ENCODE results near the gene GPSM3.

The GPSM3 gene

GRCh38 chr6:32182555-32182981 is 9.9 kb downstream of the GPSM3 start:
- TF ChIP-seq CTCF (IDR thresholded peaks at IDR 0.05; ENCODE audit: insufficient read depth, low read length, poor library complexity, severe bottlenecking) = no peak
- no peak for DNase-seq (ENCODE audit: extremely low read depth, insufficient read length)
- peaks cover 33% of the 10 kb centered on the region for H3K36me3 ChIP-seq (ENCODE audit: control insufficient read depth, insufficient read depth, low read length)

GRCh38 chr6:32181915-32182529 is 10.4 kb downstream of the GPSM3 start:
- H3K27me3 ChIP-seq (replicated peaks; ENCODE audit: control insufficient read depth, insufficient read depth, low read length) = no peaks in the 10 kb centered on the region
- DNase-seq (ENCODE audit: extremely low read depth, insufficient read length) = no peak
- peaks cover 29% of the 10 kb centered on the region for H3K36me3 ChIP-seq (ENCODE audit: control insufficient read depth, insufficient read depth, low read length)
- no peak for TF ChIP-seq CTCF (IDR thresholded peaks at IDR 0.05; ENCODE audit: insufficient read depth, low read length, poor library complexity, severe bottlenecking)
- no peak overlapping the region for H3K4me3 ChIP-seq (replicated peaks; ENCODE audit: low read depth, low read length)

More at GRCh38 chr6:32182555-32182981, 9.9 kb downstream of the GPSM3 start:
- no peaks in the 10 kb centered on the region for H3K27me3 ChIP-seq (replicated peaks; ENCODE audit: control insufficient read depth, insufficient read depth, low read length)
- no peak overlapping the region for H3K4me3 ChIP-seq (replicated peaks; ENCODE audit: low read depth, low read length)

- DNase-seq (ENCODE audit: extremely low read depth, insufficient read length) = no peak
- no peak overlapping the region for H3K4me3 ChIP-seq (replicated peaks; ENCODE audit: low read depth, low read length)
- H3K27me3 ChIP-seq (replicated peaks; ENCODE audit: control insufficient read depth, insufficient read depth, low read length) = no peaks in the 10 kb centered on the region
- peaks cover 21% of the 10 kb centered on the region for H3K36me3 ChIP-seq (ENCODE audit: control insufficient read depth, insufficient read depth, low read length)
- TF ChIP-seq CTCF (IDR thresholded peaks at IDR 0.05; ENCODE audit: insufficient read depth, low read length, poor library complexity, severe bottlenecking) = no peak
Observed at GRCh38 chr6:32181148-32181702, 11.2 kb downstream of the GPSM3 start.

DNA sequence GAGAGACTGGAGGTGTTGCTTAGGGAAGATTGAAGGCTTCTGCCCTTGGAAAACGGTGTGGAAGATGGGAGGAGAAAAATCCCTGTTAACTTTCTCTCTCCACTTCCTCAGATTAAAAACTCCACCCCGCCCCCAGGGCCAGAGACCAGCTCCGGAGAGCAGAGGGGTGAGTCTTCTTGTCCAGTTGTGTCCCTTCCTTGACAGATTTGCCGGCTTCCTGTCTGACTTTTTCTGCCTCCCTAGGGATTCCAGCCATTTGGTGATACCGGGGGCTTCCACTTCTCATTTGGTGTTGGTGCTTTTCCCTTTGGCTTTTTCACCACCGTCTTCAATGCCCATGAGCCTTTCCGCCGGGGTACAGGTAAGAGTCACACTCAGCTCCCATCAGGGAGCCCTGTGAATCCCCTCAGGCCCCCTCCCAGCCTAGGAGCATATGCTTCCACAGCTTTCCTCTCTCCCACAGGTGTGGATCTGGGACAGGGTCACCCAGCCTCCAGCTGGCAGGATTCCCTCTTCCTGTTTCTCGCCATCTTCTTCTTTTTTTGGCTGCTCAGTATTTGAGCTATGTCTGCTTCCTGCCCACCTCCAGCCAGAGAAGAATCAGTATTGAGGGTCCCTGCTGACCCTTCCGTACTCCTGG is 12.6 kb downstream of the GPSM3 start:
- TF ChIP-seq CTCF (IDR thresholded peaks at IDR 0.05; ENCODE audit: insufficient read depth, low read length, poor library complexity, severe bottlenecking) = no peak
- no peak overlapping the region; the same call in 1 of the 2 replicates for H3K4me3 ChIP-seq (replicated peaks; ENCODE audit: low read depth, low read length)
- no peak for DNase-seq (ENCODE audit: extremely low read depth, insufficient read length)
- peaks cover 21% of the 10 kb centered on the region for H3K36me3 ChIP-seq (ENCODE audit: control insufficient read depth, insufficient read depth, low read length)
- H3K27me3 ChIP-seq (replicated peaks; ENCODE audit: control insufficient read depth, insufficient read depth, low read length) = no peaks in the 10 kb centered on the region

- Histone ChIP-seq H3K36me3 (ENCODE audit: control insufficient read depth, insufficient read depth, low read length) (peaks cover 21% of the 10 kb centered on the region), H3K4me3 (replicated peaks; ENCODE audit: low read depth, low read length) (peak overlapping the region; percentile 70), H3K27me3 (replicated peaks; ENCODE audit: control insufficient read depth, insufficient read depth, low read length) (no peaks in the 10 kb centered on the region)
- no peak for TF ChIP-seq CTCF (IDR thresholded peaks at IDR 0.05; ENCODE audit: insufficient read depth, low read length, poor library complexity, severe bottlenecking)
- no peak for DNase-seq (ENCODE audit: extremely low read depth, insufficient read length)
Observed at GRCh38 chr6:32178547-32179440, 13.6 kb downstream of the GPSM3 start.

Data from GM06990 (cell line).